Fibroblast of lung (primary cell): ENCODE data around the gene IFT81. TPM values are rescaled to one million over a fixed set of nuclear protein-coding genes. Genes with fewer than 3 reads are reported as not detected.
A peak's percentile ranks its signal among the peaks of the same experiment; 100 is the strongest.

ENCODE experiments used
- DNase-seq, 2 donors: peaks; one replicate each; pipeline versions ENCODE4 v3.0.0 to v3.0.0-alpha.2; 2010; ENCODE audit warnings: low read depth in 2 of 2
- H2AFZ ChIP-seq: 2 replicates; pipeline ENCODE4 v1.5.1; 2012; ENCODE audit warnings: low read length, control low read depth, inconsistent platforms
- H3K27ac ChIP-seq: 2 replicates; pipeline ENCODE4 v1.5.1; 2011; ENCODE audit warnings: low read length, control low read depth; ENCODE audit not compliant: insufficient read depth
- H3K27me3 ChIP-seq: 2 replicates; pipeline ENCODE4 v1.5.1; 2011; ENCODE audit warnings: mild to moderate bottlenecking, low read length; ENCODE audit not compliant: control insufficient read depth, insufficient read depth
- H3K36me3 ChIP-seq: 2 replicates; pipeline ENCODE4 v1.5.1; 2011; ENCODE audit warnings: low read length; ENCODE audit not compliant: control insufficient read depth, insufficient read depth
- H3K4me1 ChIP-seq: 2 replicates; pipeline ENCODE4 v1.5.1; 2011; ENCODE audit warnings: low read length; ENCODE audit not compliant: control insufficient read depth, insufficient read depth; ENCODE audit errors: extremely low read depth
- H3K4me2 ChIP-seq: 2 replicates; pipeline ENCODE4 v1.5.1; 2011; ENCODE audit warnings: low read length, control low read depth; ENCODE audit not compliant: insufficient read depth; ENCODE audit errors: extremely low read depth
- H3K4me3 ChIP-seq, 4 experiments: fragments of 200-600 bp in 1 of 4; sonication (generic) in 1 of 4; replicated peaks in 1 of 4; 2 replicates each; pipeline ENCODE4 v1.5.1; 2011 to 2016; ENCODE audit warnings: low read length in 4 of 4, low read depth in 3 of 4, mild to moderate bottlenecking in 3 of 4, control low read depth in 2 of 4, inconsistent platforms in 1 of 4, mixed read lengths in 1 of 4; ENCODE audit not compliant: insufficient read depth in 1 of 4; ENCODE audit errors: control extremely low read depth in 1 of 4
- H3K79me2 ChIP-seq: 2 replicates; pipeline ENCODE4 v1.5.1; 2012; ENCODE audit warnings: mild to moderate bottlenecking, low read length, inconsistent platforms; ENCODE audit not compliant: control insufficient read depth, insufficient read depth
- H3K9ac ChIP-seq: 2 replicates; pipeline ENCODE4 v1.5.1; 2011; ENCODE audit warnings: mild to moderate bottlenecking, low read length, control low read depth; ENCODE audit not compliant: insufficient read depth
- H3K9me3 ChIP-seq: 2 replicates; pipeline ENCODE4 v1.5.1; 2012; ENCODE audit warnings: low read depth, low read length; ENCODE audit not compliant: control insufficient read depth, insufficient read depth
- H4K20me1 ChIP-seq: 2 replicates; pipeline ENCODE4 v1.5.1; 2011; ENCODE audit warnings: low read length; ENCODE audit not compliant: control insufficient read depth, insufficient read depth; ENCODE audit errors: extremely low read depth
- EZH2 ChIP-seq: IDR thresholded peaks from 2 replicates; pipeline ENCODE4 v1.5.1; 2012; ENCODE audit warnings: low read length, control low read depth, mild to moderate bottlenecking; ENCODE audit errors: missing control alignments
- polyA plus RNA-seq, 2 donors: library from polyadenylated mRNA; depleted of rRNA in 1 of 2; stranded (reverse) in 1 of 2; unstranded in 1 of 2; fragments of >200 nt; gene quantifications; 2 replicates each; pipeline ENCODE4 v1.2.1, GENCODE V29; 2011 to 2012; ENCODE audit warnings: missing spikeins in 1 of 2
- total RNA-seq: library from RNA; depleted of rRNA; stranded (reverse); fragments of >200 nt; gene quantifications from 2 replicates; pipeline ENCODE4 v1.2.1, GENCODE V29; 2014
- TF ChIP-seq, protein P1 (sequence below), 2 donors: IDR thresholded peaks in 1 of 2; conservative IDR thresholded peaks in 1 of 2; 1 replicate in 1 of 2; 2 replicates in 1 of 2; pipeline ENCODE4 v1.5.1; 2011 to 2012; ENCODE audit warnings: low read length in 2 of 2, control low read depth in 1 of 2, inconsistent platforms in 1 of 2, low read depth in 1 of 2, mild to moderate bottlenecking in 1 of 2

Gene IFT81
- total and polyA plus RNA-seq, 2 donors (not counting 1 experiment from before 2014, with no cell fraction given): 17.7 to 23.6 TPM

DNA sequence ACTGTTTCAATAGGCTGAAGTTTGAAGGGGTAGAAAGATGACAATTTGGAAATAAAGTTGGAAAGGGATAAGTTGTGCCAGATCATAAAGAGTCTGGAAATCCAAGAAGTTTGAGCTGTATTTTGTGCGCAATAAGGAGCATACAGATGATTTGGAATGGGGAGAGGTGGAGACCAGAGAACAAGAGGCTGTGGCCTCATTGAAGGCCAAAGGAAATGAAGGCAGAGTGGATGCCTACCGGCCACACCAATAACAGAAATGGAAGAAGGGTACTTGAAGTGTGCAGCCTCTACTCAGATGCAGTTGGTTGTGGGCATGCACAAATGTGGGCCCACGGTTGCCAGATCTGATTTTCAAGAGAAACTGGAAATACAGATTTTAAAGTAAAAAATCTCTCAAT is 2.4 kb downstream of the IFT81 start:
- no peaks in the 10 kb centered on the region for H3K9me3 ChIP-seq
- no peak overlapping the region for H3K27ac ChIP-seq
- no peaks in the 10 kb centered on the region for H4K20me1 ChIP-seq
- H3K4me2 ChIP-seq: no peak overlapping the region
- no peaks in the 10 kb centered on the region for H3K36me3 ChIP-seq
- peaks cover 2% of the 10 kb centered on the region for H3K4me1 ChIP-seq
- H2AFZ ChIP-seq: no peak overlapping the region
- H3K4me3 ChIP-seq: no peak overlapping the region
- H3K9ac ChIP-seq: no peak overlapping the region
- H3K27me3 ChIP-seq: no peaks in the 10 kb centered on the region
- no peak for DNase-seq
- peaks cover 5% of the 10 kb centered on the region for H3K79me2 ChIP-seq
- TF ChIP-seq, protein P1, sequence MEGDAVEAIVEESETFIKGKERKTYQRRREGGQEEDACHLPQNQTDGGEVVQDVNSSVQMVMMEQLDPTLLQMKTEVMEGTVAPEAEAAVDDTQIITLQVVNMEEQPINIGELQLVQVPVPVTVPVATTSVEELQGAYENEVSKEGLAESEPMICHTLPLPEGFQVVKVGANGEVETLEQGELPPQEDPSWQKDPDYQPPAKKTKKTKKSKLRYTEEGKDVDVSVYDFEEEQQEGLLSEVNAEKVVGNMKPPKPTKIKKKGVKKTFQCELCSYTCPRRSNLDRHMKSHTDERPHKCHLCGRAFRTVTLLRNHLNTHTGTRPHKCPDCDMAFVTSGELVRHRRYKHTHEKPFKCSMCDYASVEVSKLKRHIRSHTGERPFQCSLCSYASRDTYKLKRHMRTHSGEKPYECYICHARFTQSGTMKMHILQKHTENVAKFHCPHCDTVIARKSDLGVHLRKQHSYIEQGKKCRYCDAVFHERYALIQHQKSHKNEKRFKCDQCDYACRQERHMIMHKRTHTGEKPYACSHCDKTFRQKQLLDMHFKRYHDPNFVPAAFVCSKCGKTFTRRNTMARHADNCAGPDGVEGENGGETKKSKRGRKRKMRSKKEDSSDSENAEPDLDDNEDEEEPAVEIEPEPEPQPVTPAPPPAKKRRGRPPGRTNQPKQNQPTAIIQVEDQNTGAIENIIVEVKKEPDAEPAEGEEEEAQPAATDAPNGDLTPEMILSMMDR (conservative IDR thresholded peaks at IDR 0.05 in 1 of 2, IDR thresholded peaks at IDR 0.05 in 1 of 2; ENCODE audit: low read depth in 1 of 2, low read length in 2 of 2): no peak
- no peak for TF ChIP-seq EZH2

DNA sequence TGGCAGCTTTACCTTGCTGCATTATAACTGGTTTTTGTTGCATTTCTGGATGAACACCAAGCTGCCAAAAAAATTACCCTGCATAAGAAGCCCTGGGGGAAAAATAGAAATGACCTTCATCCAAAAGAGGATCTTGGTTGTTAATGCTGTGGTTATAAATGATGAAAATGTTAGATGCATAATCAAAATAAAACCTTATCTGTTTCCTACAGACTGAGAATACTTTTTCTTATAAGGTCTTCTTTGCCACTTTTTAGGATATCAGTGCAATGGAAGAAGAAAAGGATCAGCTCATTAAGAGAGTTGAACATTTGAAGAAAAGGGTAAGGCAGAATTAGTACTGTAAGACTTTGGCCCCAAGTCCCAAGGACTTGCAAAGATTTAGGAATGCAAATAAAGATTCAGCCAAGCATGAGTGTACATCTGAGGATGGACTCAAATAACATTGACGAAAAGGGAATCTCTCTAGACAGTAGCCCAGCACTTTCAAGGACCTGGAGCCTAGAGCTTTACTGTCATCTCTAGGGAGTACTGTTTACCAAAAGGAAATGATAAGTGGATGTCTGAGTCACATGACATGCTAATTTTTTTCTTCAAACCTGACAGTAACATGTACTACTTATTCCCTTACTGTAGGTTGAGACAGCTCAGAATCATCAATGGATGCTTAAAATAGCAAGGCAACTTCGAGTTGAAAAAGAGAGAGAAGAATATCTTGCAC is 10.7 kb downstream of the IFT81 start:
- Histone ChIP-seq H3K79me2 (no peaks in the 10 kb centered on the region), H3K27ac (no peak overlapping the region), H3K27me3 (no peaks in the 10 kb centered on the region), H2AFZ (no peak overlapping the region), H3K4me1 (no peaks in the 10 kb centered on the region), H3K4me3 (no peak overlapping the region), H4K20me1 (no peaks in the 10 kb centered on the region), H3K36me3 (no peaks in the 10 kb centered on the region), H3K4me2 (no peak overlapping the region), H3K9me3 (no peaks in the 10 kb centered on the region), H3K9ac (no peak overlapping the region)
- peak; percentile 26 to 69 for DNase-seq
- TF ChIP-seq EZH2: no peak

- no peaks in the 10 kb centered on the region for H3K36me3 ChIP-seq
- H3K9me3 ChIP-seq: no peaks in the 10 kb centered on the region
- no peak overlapping the region for H2AFZ ChIP-seq
- H3K27ac ChIP-seq: no peak overlapping the region
- H3K27me3 ChIP-seq: no peaks in the 10 kb centered on the region
- no peak overlapping the region for H3K4me2 ChIP-seq
- no peak overlapping the region for H3K9ac ChIP-seq
- TF ChIP-seq, protein P1 (conservative IDR thresholded peaks at IDR 0.05 in 1 of 2, IDR thresholded peaks at IDR 0.05 in 1 of 2; ENCODE audit: low read depth in 1 of 2, low read length in 2 of 2): no peak
- TF ChIP-seq EZH2: no peak
- no peaks in the 10 kb centered on the region for H3K4me1 ChIP-seq
- no peaks in the 10 kb centered on the region for H4K20me1 ChIP-seq
- H3K79me2 ChIP-seq: no peaks in the 10 kb centered on the region
- no peak for DNase-seq
- H3K4me3 ChIP-seq: no peak overlapping the region
These were observed 11.6 kb downstream of the IFT81 start for GRCh38 chr12:110135806-110136205.
